Neutrophil (primary cell): Measurements from ENCODE around the gene SLC25A12.
A peak's percentile ranks its signal among the peaks of the same experiment; 100 is the strongest.

Experiments
- H3K27ac ChIP-seq: fragments of 200-600 bp; sonication (generic); 2 replicates; pipeline ENCODE4 v1.5.1; 2016; ENCODE audit warnings: mild to moderate bottlenecking, moderate library complexity
- H3K27me3 ChIP-seq: fragments of 200-600 bp; sonication (generic); 2 replicates; pipeline ENCODE4 v1.6.0; 2016; ENCODE audit warnings: mild to moderate bottlenecking
- H3K36me3 ChIP-seq: fragments of 200-600 bp; sonication (generic); 2 replicates; pipeline ENCODE4 v1.5.1; 2017
- H3K4me1 ChIP-seq, 2 experiments: fragments of 200-600 bp in 1 of 2; sonication (generic) in 1 of 2; 1 replicate in 1 of 2; 2 replicates in 1 of 2; pipeline versions ENCODE4 v1.5.1 to v1.6.1; 2013 to 2016; ENCODE audit warnings: low read depth in 1 of 2, low read length in 1 of 2, mild to moderate bottlenecking in 1 of 2, moderate library complexity in 1 of 2; ENCODE audit not compliant: control insufficient read depth in 1 of 2, insufficient read depth in 1 of 2
- H3K4me3 ChIP-seq, 2 experiments: fragments of 200-600 bp in 1 of 2; sonication (generic) in 1 of 2; 1 replicate in 1 of 2; 2 replicates in 1 of 2; pipeline ENCODE4 v1.5.1; 2013 to 2016; ENCODE audit warnings: low read depth in 1 of 2, low read length in 1 of 2, mild to moderate bottlenecking in 1 of 2, moderate library complexity in 1 of 2
- H3K9me3 ChIP-seq: fragments of 200-600 bp; sonication (generic); 2 replicates; pipeline ENCODE4 v1.5.1; 2016
- CTCF ChIP-seq: fragments of 200-600 bp; sonication (generic); IDR thresholded peaks from 2 replicates; pipeline ENCODE4 v1.5.1; 2016; ENCODE audit warnings: antibody characterized with exemption

The SLC25A12 gene

GRCh38 chr2:171924170-171924942 is 30.3 kb upstream of the SLC25A12 start:
- TF ChIP-seq CTCF: no peak
- no peak overlapping the region for H3K27ac ChIP-seq
- H3K27me3 ChIP-seq: no peaks in the 10 kb centered on the region
- peaks cover 29% of the 10 kb centered on the region for H3K36me3 ChIP-seq
- no peak overlapping the region for H3K4me3 ChIP-seq
- no peaks in the 10 kb centered on the region for H3K9me3 ChIP-seq
- H3K4me1 ChIP-seq: peaks cover 23 to 25% of the 10 kb centered on the region in 2 experiments

- H3K9me3 ChIP-seq: no peaks in the 10 kb centered on the region
- peaks cover 23 to 25% of the 10 kb centered on the region in 2 experiments for H3K4me1 ChIP-seq
- peak overlapping the region; percentile 89 for H3K27ac ChIP-seq
- peaks cover 27% of the 10 kb centered on the region for H3K36me3 ChIP-seq
- no peaks in the 10 kb centered on the region for H3K27me3 ChIP-seq
- TF ChIP-seq CTCF: no peak
- peak overlapping the region; percentile 88 for H3K4me3 ChIP-seq
These were observed 29.2 kb upstream of the SLC25A12 start for GRCh38 chr2:171923206-171923605.

- Histone ChIP-seq H3K4me1 (peaks cover 23 to 25% of the 10 kb centered on the region in 2 experiments), H3K4me3 (peak within 1 kb of the TSS; percentile 88), H3K9me3 (no peaks in the 10 kb centered on the region), H3K27ac (peak within 1 kb of the TSS; percentile 89), H3K27me3 (no peaks in the 10 kb centered on the region), H3K36me3 (peaks cover 19% of the 10 kb centered on the region)
- peak; percentile 30 for TF ChIP-seq CTCF
These were observed 28.4 kb upstream of the SLC25A12 start, which contains the start of gene HAT1 for GRCh38 chr2:171922230-171923022. Gene HAT1, plus strand, starts transcription at chr2:171922461. Its CDS starts 40 bp downstream, at chr2:171922501.

- Histone ChIP-seq H3K36me3 (peaks cover 18% of the 10 kb centered on the region), H3K9me3 (no peaks in the 10 kb centered on the region), H3K27ac (peak overlapping the region; percentile 89), H3K4me3 (peak overlapping the region; percentile 88), H3K4me1 (peaks cover 23 to 25% of the 10 kb centered on the region in 2 experiments), H3K27me3 (no peaks in the 10 kb centered on the region)
- no peak for TF ChIP-seq CTCF
These were observed 27.9 kb upstream of the SLC25A12 start for GRCh38 chr2:171921970-171922229.

- no peaks in the 10 kb centered on the region for H3K9me3 ChIP-seq
- H3K4me1 ChIP-seq: peaks cover 20 to 22% of the 10 kb centered on the region in 2 experiments
- no peak overlapping the region for H3K4me3 ChIP-seq
- no peaks in the 10 kb centered on the region for H3K36me3 ChIP-seq
- no peak for TF ChIP-seq CTCF
- no peaks in the 10 kb centered on the region for H3K27me3 ChIP-seq
- H3K27ac ChIP-seq: no peak overlapping the region
These were observed 25.4 kb upstream of the SLC25A12 start for GRCh38 chr2:171919453-171919852.
